Stimulated activated CD4-positive, alpha-beta T cell treated with anti-CD3 and anti-CD28 coated beads, Interleukin-4, amount 100 ng/mL, for 1 hour (primary cell): ENCODE results near the gene NAA80.

ENCODE experiments used
- DNase-seq: peaks from one replicate; pipeline ENCODE4 v3.0.0-alpha.2; 2020

The NAA80 gene

GRCh38 chr3:50254577-50255250 lies 44.5 kb downstream of the NAA80 start:
- no peak for DNase-seq

DNA sequence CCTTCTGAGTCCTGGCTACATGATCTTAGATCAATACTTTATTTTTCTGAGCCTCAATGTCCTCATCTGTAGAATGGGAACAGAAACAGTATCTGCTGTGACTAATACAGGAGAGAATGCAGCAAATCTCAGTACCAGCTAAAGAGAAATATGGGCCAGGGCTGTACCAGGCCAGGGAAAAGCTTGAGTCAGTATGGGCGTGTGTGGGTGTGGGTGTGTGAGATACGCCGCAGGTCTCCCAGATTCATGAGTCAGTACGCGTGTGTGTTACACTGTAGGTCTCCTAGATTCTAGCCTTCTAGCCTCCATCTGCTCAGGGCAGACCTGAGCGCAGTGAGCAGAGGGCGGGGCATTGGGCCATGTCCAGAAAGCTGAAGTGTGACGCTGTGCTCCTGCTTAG lies 48.0 kb downstream of the NAA80 start:
- DNase-seq = peak; percentile 55

- DNase-seq = no peak
These were observed 48.7 kb downstream of the NAA80 start for GRCh38 chr3:50250514-50250913.

- no peak for DNase-seq
These were observed 49.7 kb downstream of the NAA80 start for GRCh38 chr3:50249457-50249856.

GRCh38 chr3:50248387-50248786 lies 50.8 kb downstream of the NAA80 start:
- DNase-seq = no peak

DNA sequence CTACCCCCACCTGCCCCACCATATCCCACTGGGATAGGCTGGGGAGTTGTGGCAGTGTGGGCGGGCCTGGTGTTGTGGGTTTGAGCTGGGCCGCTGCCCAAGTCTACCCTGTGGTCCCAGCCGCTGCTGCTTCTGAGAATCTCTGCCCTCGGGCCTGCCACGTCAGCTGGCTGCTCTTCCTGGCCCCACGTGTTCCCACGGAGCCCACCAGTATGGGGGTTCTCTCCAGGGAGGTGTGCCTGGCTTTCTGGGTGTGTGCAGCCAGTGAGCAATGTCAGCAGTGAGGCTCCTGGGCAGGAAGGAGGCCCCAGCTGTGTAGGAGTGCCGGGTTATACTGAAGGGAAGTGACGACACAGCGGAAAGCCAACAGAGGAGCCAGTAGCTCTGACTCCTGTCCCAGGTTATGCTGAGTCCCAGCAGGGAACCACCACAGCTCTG lies 52.7 kb downstream of the NAA80 start:
- DNase-seq = peak; percentile 78
